Right atrium auricular region (tissue), 2 donors: Measurements from ENCODE around the gene PRLHR. TPM values are rescaled to one million over a fixed set of nuclear protein-coding genes. Genes with fewer than 3 reads are reported as not detected.
A peak's percentile ranks its signal among the peaks of the same experiment; 100 is the strongest.

Experiments
- DNase-seq: peaks from one replicate; pipeline ENCODE4 v3.0.0-alpha.2; 2019; ENCODE audit warnings: low spot score
- H3K27ac ChIP-seq, 2 donors: fragments of 200-600 bp; sonication (generic); 1 replicate in 1 of 2; 2 replicates in 1 of 2; pipeline ENCODE4 v1.5.1; 2016 to 2019
- H3K27me3 ChIP-seq, 2 donors: fragments of 200-600 bp; sonication (generic); one replicate each; pipeline versions ENCODE4 v1.5.1 to v1.6.0; 2017 to 2019
- H3K36me3 ChIP-seq: fragments of 200-600 bp; sonication (generic); one replicate; pipeline ENCODE4 v1.5.1; 2016
- H3K4me1 ChIP-seq, 2 donors: fragments of 200-600 bp; sonication (generic); one replicate each; pipeline versions ENCODE4 v1.5.1 to v1.6.0; 2017 to 2019
- H3K4me3 ChIP-seq, 2 donors: fragments of 200-600 bp; sonication (generic); 1 replicate in 1 of 2; 2 replicates in 1 of 2; pipeline ENCODE4 v1.5.1; 2017 to 2019; ENCODE audit warnings: mild to moderate bottlenecking in 1 of 2, moderate library complexity in 1 of 2
- H3K9me3 ChIP-seq, 2 donors: fragments of 200-600 bp; sonication (generic); one replicate each; pipeline ENCODE4 v1.5.1; 2019
- total RNA-seq, 2 donors: library from RNA; depleted of rRNA; stranded (reverse); fragments of >200 nt; gene quantifications; one replicate each; pipeline ENCODE4 v1.1.0, GENCODE V29; 2016
- TF ChIP-seq, protein P1 (sequence below), 2 donors: fragments of 200-600 bp; sonication (generic); IDR thresholded peaks; one replicate each; pipeline ENCODE4 v1.5.1; 2019; ENCODE audit warnings: antibody characterized with exemption in 2 of 2

Gene PRLHR
- total RNA-seq, 2 donors from 2014 or later, result not detected

DNA sequence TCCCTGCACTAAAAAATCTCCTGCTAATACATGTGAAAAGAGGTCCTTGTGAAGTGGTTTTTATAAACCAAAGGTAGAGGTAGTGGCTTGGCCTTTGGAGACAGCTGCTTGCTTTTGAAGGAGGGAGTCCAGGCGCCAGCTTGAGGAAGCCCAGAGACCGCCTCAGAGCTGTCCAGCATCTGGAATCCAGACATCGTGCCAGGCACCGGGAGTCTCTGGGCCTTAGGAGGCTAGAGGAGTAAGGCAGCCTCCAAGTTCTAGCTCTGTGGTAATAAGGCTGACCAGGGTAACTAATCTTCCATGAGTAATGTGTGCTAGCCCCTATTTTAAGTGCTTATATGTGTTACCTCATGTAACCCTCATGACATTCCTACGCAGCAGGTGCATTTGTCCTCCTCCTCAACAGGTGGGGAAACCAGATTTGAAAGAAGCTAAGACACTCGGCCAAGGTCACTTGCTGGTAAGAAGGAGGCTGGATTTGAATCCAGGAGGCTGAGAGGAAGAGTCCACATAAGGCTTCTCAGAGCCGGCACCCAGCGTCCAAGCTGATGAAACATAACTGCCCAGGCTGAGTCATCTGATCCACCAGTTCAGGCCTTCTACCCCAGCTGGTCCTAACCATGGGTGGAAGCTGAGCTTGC, 26.1 kb downstream of the PRLHR start:
- no peak overlapping the region for H3K27ac ChIP-seq
- DNase-seq, result peak; percentile 61
- no peaks in the 10 kb centered on the region for H3K27me3 ChIP-seq

DNA sequence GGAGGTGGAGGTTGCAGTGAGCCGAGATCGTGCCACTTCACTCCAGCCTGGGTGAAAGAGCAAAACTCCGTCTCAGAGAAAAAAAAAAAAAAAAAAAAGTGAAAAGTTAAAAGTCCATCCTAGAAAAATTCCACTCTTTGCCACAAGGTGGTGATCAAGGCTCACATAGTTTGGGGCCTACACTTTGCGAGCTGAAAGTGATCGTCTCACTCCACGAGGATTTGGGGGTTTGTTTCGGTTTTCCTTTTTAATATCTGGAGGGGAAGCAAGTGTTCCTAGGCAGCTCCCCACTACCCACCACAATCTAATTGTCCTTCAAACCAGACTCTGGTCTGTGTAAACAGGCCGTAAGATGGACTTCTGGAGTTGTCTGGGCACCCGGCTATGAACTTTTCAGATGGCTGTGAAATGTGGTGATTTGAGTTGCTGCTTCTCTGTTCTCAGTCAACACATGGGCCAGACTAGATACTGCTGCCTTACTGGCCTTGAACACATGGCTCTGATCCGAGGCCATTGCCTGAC, 27.1 kb downstream of the PRLHR start:
- H3K36me3 ChIP-seq, result no peaks in the 10 kb centered on the region
- peak; percentile 54 for DNase-seq
- peak overlapping the region in 1 of 2 donors; percentile 1 for H3K4me3 ChIP-seq
- H3K4me1 ChIP-seq, result peaks cover 0 to 20% of the 10 kb centered on the region in 2 donors
- H3K27me3 ChIP-seq, result no peaks in the 10 kb centered on the region
- no peaks in the 10 kb centered on the region for H3K9me3 ChIP-seq
- TF ChIP-seq, protein P1, sequence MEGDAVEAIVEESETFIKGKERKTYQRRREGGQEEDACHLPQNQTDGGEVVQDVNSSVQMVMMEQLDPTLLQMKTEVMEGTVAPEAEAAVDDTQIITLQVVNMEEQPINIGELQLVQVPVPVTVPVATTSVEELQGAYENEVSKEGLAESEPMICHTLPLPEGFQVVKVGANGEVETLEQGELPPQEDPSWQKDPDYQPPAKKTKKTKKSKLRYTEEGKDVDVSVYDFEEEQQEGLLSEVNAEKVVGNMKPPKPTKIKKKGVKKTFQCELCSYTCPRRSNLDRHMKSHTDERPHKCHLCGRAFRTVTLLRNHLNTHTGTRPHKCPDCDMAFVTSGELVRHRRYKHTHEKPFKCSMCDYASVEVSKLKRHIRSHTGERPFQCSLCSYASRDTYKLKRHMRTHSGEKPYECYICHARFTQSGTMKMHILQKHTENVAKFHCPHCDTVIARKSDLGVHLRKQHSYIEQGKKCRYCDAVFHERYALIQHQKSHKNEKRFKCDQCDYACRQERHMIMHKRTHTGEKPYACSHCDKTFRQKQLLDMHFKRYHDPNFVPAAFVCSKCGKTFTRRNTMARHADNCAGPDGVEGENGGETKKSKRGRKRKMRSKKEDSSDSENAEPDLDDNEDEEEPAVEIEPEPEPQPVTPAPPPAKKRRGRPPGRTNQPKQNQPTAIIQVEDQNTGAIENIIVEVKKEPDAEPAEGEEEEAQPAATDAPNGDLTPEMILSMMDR (IDR thresholded peaks at IDR 0.05), result peak; percentile 84 to 87
- no peak overlapping the region for H3K27ac ChIP-seq

More for the DNA sequence above, 26.1 kb downstream of the PRLHR start:
- TF ChIP-seq, protein P1 (IDR thresholded peaks at IDR 0.05), result no peak
- Histone ChIP-seq H3K4me3 (no peak overlapping the region), H3K36me3 (no peaks in the 10 kb centered on the region), H3K4me1 (peaks cover 0 to 20% of the 10 kb centered on the region in 2 donors), H3K9me3 (no peaks in the 10 kb centered on the region)

DNA sequence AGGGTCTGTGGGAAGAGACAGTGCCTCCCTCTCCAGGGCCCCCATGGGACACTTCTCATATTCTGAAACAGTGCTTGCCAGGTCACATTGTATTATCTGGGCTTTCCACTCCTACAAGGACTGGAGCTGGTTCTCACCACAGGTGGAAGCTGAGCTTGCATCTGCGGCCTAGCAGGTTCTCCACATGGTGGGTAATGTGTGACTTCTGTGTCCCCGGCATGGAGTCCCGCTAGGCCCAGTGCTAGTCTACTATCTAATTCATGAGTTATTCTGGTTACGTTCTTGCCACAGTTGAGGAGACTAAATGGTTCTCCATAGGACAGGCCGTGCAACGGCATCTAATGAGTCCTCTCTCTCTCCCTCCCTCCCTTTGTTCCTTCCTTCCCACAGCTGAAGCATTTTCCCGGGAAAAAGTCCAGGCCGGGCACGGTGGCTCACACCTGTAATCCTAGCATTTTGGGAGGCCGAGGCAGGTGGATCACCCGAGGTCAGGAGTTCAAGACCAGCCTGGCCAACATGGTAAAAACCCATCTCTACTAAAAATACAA, 27.7 kb downstream of the PRLHR start:
- Histone ChIP-seq H3K27me3 (no peaks in the 10 kb centered on the region), H3K9me3 (peaks cover 0 to 2% of the 10 kb centered on the region in 2 donors), H3K4me3 (no peak overlapping the region), H3K27ac (no peak overlapping the region), H3K4me1 (peaks cover 0 to 20% of the 10 kb centered on the region in 2 donors), H3K36me3 (no peaks in the 10 kb centered on the region)
- TF ChIP-seq, protein P1 (IDR thresholded peaks at IDR 0.05), result no peak
- peak; percentile 57 for DNase-seq

DNA sequence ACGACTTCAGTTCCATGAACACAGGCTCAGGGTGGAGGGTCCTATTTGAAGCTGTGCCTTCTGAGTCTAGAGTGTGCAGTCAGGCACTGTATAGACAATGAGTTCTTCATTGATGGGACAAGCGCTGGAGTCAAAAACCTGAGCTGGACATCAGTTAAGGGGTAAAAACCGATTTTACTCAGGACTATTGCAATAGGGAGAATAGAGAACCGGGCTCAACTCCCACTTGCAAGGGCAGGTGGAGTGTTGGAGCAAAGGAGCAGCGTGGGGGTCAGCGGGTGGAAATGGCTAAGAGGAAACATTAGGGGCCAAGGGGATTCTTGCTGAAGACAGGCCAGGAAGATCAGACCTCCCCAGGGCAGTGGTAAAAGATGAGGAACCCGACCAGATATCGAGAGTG, 28.5 kb downstream of the PRLHR start:
- H3K27me3 ChIP-seq, result no peaks in the 10 kb centered on the region
- H3K4me1 ChIP-seq, result peaks cover 0 to 20% of the 10 kb centered on the region in 2 donors
- no peaks in the 10 kb centered on the region for H3K36me3 ChIP-seq
- peak; percentile 32 for DNase-seq
- TF ChIP-seq, protein P1 (IDR thresholded peaks at IDR 0.05), result no peak
- no peak overlapping the region for H3K27ac ChIP-seq
- no peak overlapping the region for H3K4me3 ChIP-seq
- peaks cover 0 to 10% of the 10 kb centered on the region in 2 donors for H3K9me3 ChIP-seq

DNA sequence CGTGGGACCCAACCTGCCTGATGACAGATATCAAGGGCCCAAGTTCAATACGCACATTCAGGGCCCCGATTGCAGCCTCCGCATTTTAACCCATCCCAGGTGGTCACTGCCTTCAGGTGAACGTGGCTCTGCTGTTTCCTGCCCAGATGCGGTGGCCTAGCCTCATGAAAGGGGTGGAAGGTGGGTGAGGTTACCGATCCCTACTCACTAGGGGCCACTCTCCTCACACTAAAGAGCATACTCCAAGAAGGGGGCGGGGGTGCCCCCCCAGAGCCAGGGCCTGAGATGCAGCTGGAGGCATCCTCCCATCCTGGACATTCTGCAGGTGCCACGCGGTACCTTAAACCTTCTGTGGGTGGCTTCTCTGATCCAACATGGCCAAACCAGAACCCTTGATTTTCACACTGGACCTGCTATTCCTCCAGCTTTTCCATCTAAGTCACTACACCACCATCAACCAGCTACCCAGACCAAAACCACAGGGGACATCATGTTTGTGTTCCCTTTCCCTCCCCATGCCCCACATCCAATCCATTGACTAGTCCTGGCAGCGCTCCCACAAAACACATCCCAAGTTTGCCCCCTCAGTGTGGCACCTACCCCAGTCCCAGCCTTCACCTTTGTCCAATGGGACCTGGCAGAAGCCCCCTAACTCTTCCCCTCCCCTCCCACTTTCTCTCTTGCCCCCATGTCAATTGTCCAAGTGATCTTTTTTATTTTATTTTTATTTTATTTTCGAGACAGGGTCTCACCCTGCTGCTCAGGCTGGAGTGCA, 30.0 kb downstream of the PRLHR start:
- DNase-seq, result peak; percentile 50
- no peaks in the 10 kb centered on the region for H3K27me3 ChIP-seq
- H3K4me3 ChIP-seq, result no peak overlapping the region
- TF ChIP-seq, protein P1 (IDR thresholded peaks at IDR 0.05), result no peak
- H3K36me3 ChIP-seq, result no peaks in the 10 kb centered on the region
- H3K27ac ChIP-seq, result no peak overlapping the region
- H3K9me3 ChIP-seq, result peaks cover 0 to 15% of the 10 kb centered on the region in 2 donors
- peaks cover 0 to 8% of the 10 kb centered on the region in 2 donors for H3K4me1 ChIP-seq
